Sigmoid colon (tissue), 7 donors: ENCODE data around the gene SIRPA. TPM values are rescaled to one million over a fixed set of nuclear protein-coding genes. Genes with fewer than 3 reads are reported as not detected.

Experiments
- DNase-seq: peaks from one replicate; pipeline ENCODE4 v3.0.0-alpha.2; 2019
- H3K27ac ChIP-seq, 4 donors: fragments of 200-600 bp; sonication (generic); one replicate each; pipeline ENCODE4 v1.5.1; 2016 to 2019; ENCODE audit warnings: mild to moderate bottlenecking in 1 of 4
- H3K27me3 ChIP-seq, 3 donors: fragments of 200-600 bp; sonication (generic); one replicate each; pipeline ENCODE4 v1.5.1; 2019; ENCODE audit warnings: mild to moderate bottlenecking in 1 of 3
- H3K36me3 ChIP-seq, 4 donors: fragments of 200-600 bp; sonication (generic); one replicate each; pipeline ENCODE4 v1.5.1; 2016 to 2019
- H3K4me1 ChIP-seq, 4 donors: fragments of 200-600 bp; sonication (generic); one replicate each; pipeline ENCODE4 v1.5.1; 2017 to 2019
- H3K4me3 ChIP-seq, 4 donors: fragments of 200-600 bp; sonication (generic); one replicate each; pipeline ENCODE4 v1.5.1; 2017 to 2019; ENCODE audit warnings: mild to moderate bottlenecking in 2 of 4, moderate library complexity in 1 of 4
- H3K9me3 ChIP-seq, 4 donors: fragments of 200-600 bp in 3 of 4; sonication (generic) in 3 of 4; one replicate each; pipeline versions ENCODE4 v1.5.1 to v1.6.1; 2013 to 2019
- EP300 ChIP-seq, 4 donors: sonication (generic); formaldehyde crosslinking; IDR thresholded peaks; one replicate each; pipeline ENCODE4 v1.6.1; 2017; ENCODE audit warnings: antibody characterized with exemption in 4 of 4
- POLR2A ChIP-seq, 2 donors: fragments of 450-650 bp; IDR thresholded peaks; one replicate each; pipeline ENCODE4 v1.6.1; 2016; ENCODE audit warnings: antibody characterized with exemption in 2 of 2, mild to moderate bottlenecking in 2 of 2, moderate library complexity in 2 of 2
- POLR2AphosphoS5 ChIP-seq, 4 donors: sonication (generic); formaldehyde crosslinking; IDR thresholded peaks; one replicate each; pipeline ENCODE4 v1.6.1; 2017; ENCODE audit warnings: antibody characterized with exemption in 4 of 4
- WGBS, 2 donors: extraction: QIAGEN DNeasy Blood & Tissue Kit; methylation state at CpG; one replicate each; pipeline ENCODE4 v1.1.7; 2013; 5-methylcytosine and 5-hydroxymethylcytosine counted together
- intact Hi-C: fragments of 100-400 bp; cut with DNase I; formaldehyde crosslinking; loops from one replicate; pipeline ENCODE4 v1.15.1; 2023
- polyA plus RNA-seq, 3 donors: library from polyadenylated mRNA; stranded (reverse); fragments of 200-250 nt; gene quantifications; one replicate each; pipeline ENCODE4 v1.2.3, GENCODE V29; 2013
- total RNA-seq, 4 donors: library from RNA; depleted of rRNA; stranded (reverse); fragments of >200 nt; gene quantifications; one replicate each; pipeline ENCODE4 v1.1.0, GENCODE V29; 2016
- TF ChIP-seq, protein P1 (sequence below), 4 experiments: fragments of 450-650 bp in 3 of 4; fragments of 200-600 bp in 1 of 4; IDR thresholded peaks; one replicate each; pipeline ENCODE4 v1.5.1; 2016 to 2019; ENCODE audit warnings: antibody characterized with exemption in 4 of 4, mild to moderate bottlenecking in 3 of 4, moderate library complexity in 2 of 4
- donor health status: healthy with polysubstance abuse.
- donor health status: Bipolar disorder and iron deficiency.
- donor health status: healthy.

SIRPA gene
- total and polyA plus RNA-seq, 7 donors, result 8.4 to 25.5 (median 16.3) TPM

DNA sequence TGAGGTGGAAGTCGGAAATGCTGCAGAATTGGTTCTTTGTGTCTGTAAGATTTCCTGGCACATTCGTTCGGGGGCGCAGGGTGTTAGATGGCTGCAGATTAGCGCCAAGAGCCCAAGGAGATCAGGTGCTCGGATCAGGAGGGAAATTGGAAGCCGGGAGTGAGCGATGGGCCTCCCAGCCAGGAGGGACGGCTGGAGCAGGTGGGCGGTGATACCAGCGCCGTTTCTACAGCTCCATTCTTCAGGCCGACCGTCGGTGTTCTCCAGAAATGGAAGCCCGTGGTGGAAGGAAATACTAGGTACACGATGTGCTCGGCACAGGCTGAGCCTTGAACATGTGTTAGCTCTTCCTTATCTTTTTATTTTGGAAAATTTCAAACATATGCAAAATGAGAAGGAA is 6.5 kb downstream of the SIRPA start:
- H3K36me3 ChIP-seq, result peaks cover 0 to 5% (median 0%) of the 10 kb centered on the region in 4 donors
- H3K4me3 ChIP-seq, result no peak overlapping the region
- H3K4me1 ChIP-seq, result peaks cover 0 to 46% (median 42%) of the 10 kb centered on the region in 4 donors
- H3K27me3 ChIP-seq, result no peaks in the 10 kb centered on the region
- TF ChIP-seq POLR2AphosphoS5 (IDR thresholded peaks at IDR 0.05), result no peak
- no peak for TF ChIP-seq POLR2A (IDR thresholded peaks at IDR 0.05)
- TF ChIP-seq, protein P1, sequence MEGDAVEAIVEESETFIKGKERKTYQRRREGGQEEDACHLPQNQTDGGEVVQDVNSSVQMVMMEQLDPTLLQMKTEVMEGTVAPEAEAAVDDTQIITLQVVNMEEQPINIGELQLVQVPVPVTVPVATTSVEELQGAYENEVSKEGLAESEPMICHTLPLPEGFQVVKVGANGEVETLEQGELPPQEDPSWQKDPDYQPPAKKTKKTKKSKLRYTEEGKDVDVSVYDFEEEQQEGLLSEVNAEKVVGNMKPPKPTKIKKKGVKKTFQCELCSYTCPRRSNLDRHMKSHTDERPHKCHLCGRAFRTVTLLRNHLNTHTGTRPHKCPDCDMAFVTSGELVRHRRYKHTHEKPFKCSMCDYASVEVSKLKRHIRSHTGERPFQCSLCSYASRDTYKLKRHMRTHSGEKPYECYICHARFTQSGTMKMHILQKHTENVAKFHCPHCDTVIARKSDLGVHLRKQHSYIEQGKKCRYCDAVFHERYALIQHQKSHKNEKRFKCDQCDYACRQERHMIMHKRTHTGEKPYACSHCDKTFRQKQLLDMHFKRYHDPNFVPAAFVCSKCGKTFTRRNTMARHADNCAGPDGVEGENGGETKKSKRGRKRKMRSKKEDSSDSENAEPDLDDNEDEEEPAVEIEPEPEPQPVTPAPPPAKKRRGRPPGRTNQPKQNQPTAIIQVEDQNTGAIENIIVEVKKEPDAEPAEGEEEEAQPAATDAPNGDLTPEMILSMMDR (IDR thresholded peaks at IDR 0.05), result no peak
- TF ChIP-seq EP300 (IDR thresholded peaks at IDR 0.05), result no peak
- 95% methylated on average over 18 of the region's 18 CpGs for WGBS, 2 donors
- no peaks in the 10 kb centered on the region for H3K9me3 ChIP-seq
- no peak for DNase-seq
- intact Hi-C loops, result loop anchor here (5.0 kb wide), 1 partner anchor 271 kb away; no protein-coding TSS in a partner anchor
- no peak overlapping the region for H3K27ac ChIP-seq

DNA sequence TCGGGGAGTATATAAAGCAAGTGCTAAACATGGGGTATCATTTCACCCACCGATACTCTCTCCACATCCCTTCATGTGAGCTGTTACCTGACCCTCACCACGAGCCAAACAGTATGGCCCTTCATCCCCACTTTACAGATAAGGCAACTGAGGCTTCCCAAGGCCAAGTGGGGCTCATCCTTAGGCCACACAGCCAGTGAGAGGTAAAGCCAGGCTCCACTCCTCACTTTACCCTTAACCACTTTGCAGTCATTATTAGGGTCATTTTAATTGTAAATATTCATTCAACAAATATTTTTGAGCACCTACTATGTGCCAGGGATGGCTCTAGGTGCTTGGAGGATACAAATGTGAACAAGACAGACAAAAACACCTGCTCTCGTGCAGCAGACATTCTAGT is 7.0 kb downstream of the SIRPA start:
- intact Hi-C loops, result loop anchor here (5.0 kb wide), 1 partner anchor 270 kb away; no protein-coding TSS in a partner anchor
- no peak overlapping the region for H3K27ac ChIP-seq
- no peaks in the 10 kb centered on the region for H3K27me3 ChIP-seq
- 80 to 88% methylated on average over 4 of the region's 4 CpGs for WGBS, 2 donors
- H3K36me3 ChIP-seq, result peaks cover 0 to 5% (median 0%) of the 10 kb centered on the region in 4 donors
- no peak for TF ChIP-seq EP300 (IDR thresholded peaks at IDR 0.05)
- TF ChIP-seq, protein P1 (IDR thresholded peaks at IDR 0.05), result no peak
- no peak for TF ChIP-seq POLR2A (IDR thresholded peaks at IDR 0.05)
- TF ChIP-seq POLR2AphosphoS5 (IDR thresholded peaks at IDR 0.05), result no peak
- no peak overlapping the region for H3K4me3 ChIP-seq
- no peaks in the 10 kb centered on the region for H3K9me3 ChIP-seq
- DNase-seq, result no peak
- peaks cover 0 to 41% (median 37%) of the 10 kb centered on the region in 4 donors for H3K4me1 ChIP-seq

DNA sequence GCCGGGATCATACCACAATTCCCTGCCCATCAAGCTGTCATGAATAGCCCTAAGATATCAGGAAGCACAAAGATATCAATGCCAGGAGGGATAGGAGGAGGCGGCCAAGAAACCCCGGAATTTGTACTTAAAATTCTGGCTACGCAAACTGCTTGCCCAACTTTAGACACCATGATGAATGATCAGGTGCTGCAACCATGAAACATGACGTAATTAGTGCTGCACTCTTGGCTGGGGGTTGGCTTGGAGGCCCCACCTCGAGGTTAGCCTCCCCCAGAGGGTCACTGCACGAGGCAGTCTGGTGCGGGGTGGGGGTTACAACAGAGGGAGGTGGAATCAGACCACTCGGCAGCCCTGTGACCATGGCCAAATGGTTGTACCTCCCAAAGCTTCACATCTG is 8.9 kb downstream of the SIRPA start:
- TF ChIP-seq POLR2A (IDR thresholded peaks at IDR 0.05) (no peak), POLR2AphosphoS5 (IDR thresholded peaks at IDR 0.05) (no peak), EP300 (IDR thresholded peaks at IDR 0.05) (no peak)
- TF ChIP-seq, protein P1 (IDR thresholded peaks at IDR 0.05), result no peak
- H3K9me3 ChIP-seq, result no peaks in the 10 kb centered on the region
- H3K36me3 ChIP-seq, result peaks cover 0 to 5% (median 0%) of the 10 kb centered on the region in 4 donors
- DNase-seq, result no peak
- intact Hi-C loops, result loop anchor here (5.0 kb wide), 1 partner anchor 268 kb away; no protein-coding TSS in a partner anchor
- H3K4me1 ChIP-seq, result peaks cover 0 to 22% (median 20%) of the 10 kb centered on the region in 4 donors
- H3K27me3 ChIP-seq, result no peaks in the 10 kb centered on the region
- no peak overlapping the region for H3K27ac ChIP-seq
- 87 to 88% methylated on average over 9 of the region's 9 CpGs for WGBS, 2 donors
- H3K4me3 ChIP-seq, result no peak overlapping the region

DNA sequence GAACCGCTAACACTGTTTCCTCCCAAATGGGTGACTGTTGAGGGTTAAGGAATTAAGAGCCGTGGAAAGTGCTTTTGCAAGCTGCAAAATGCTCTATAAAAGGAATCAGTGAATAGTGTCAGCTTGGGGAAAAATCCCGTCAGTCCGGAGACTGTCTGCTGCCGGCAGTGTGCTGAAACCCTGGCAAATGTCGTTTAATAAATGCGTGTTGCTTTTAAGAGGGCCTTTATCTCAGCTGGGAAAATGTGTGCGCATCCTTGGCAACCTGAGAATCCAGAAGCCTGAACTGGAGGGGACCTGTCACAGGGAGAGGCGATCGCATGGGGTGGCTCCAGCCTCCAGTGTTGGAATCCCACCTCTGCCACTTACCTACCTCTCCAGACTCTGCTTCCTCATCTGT is 9.8 kb downstream of the SIRPA start:
- no peak for DNase-seq
- Histone ChIP-seq H3K27me3 (no peaks in the 10 kb centered on the region), H3K4me3 (no peak overlapping the region), H3K36me3 (peaks cover 0 to 5% (median 0%) of the 10 kb centered on the region in 4 donors), H3K4me1 (peaks cover 0 to 13% (median 11%) of the 10 kb centered on the region in 4 donors), H3K9me3 (no peaks in the 10 kb centered on the region), H3K27ac (no peak overlapping the region)
- intact Hi-C loops, result no loop called here
- WGBS, 2 donors, result 92 to 95% methylated on average over 10 of the region's 10 CpGs
- TF ChIP-seq POLR2AphosphoS5 (IDR thresholded peaks at IDR 0.05) (no peak), POLR2A (IDR thresholded peaks at IDR 0.05) (no peak), EP300 (IDR thresholded peaks at IDR 0.05) (no peak)
- TF ChIP-seq, protein P1 (IDR thresholded peaks at IDR 0.05), result no peak

DNA sequence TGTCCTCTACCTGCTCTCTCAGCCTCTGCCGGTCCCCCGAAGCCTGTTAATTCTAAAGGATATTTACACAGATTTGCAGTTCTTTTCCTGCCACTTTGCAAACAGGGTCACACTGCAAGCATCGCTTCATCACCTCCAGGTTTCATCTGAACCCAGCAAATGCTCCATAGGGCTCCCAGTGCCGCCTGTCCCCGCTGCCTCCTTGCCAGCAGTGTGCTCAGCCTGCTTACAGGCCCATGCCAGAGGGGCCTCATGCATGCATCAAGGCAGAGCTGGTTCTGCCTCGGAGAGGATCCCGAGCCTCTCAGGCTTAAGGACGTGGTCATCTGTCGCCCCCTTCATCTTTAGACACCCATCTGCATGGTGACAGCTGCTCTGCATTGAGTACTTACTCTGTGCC is 10.5 kb downstream of the SIRPA start:
- 95 to 96% methylated on average over 9 of the region's 9 CpGs for WGBS, 2 donors
- intact Hi-C loops, result no loop called here
- Histone ChIP-seq H3K36me3 (peaks cover 0 to 5% (median 0%) of the 10 kb centered on the region in 4 donors), H3K27ac (no peak overlapping the region), H3K9me3 (no peaks in the 10 kb centered on the region), H3K27me3 (no peaks in the 10 kb centered on the region), H3K4me3 (no peak overlapping the region), H3K4me1 (peaks cover 0 to 7% (median 4%) of the 10 kb centered on the region in 4 donors)
- no peak for DNase-seq
- TF ChIP-seq EP300 (IDR thresholded peaks at IDR 0.05), result no peak
- TF ChIP-seq, protein P1 (IDR thresholded peaks at IDR 0.05), result no peak
- TF ChIP-seq POLR2A (IDR thresholded peaks at IDR 0.05), result no peak
- TF ChIP-seq POLR2AphosphoS5 (IDR thresholded peaks at IDR 0.05), result no peak
